T1000 (cell line): ENCODE measurements around the gene PRR20A.
"Not testable (repeated sequence)": the region's sequence is repeated elsewhere in the genome, so short reads cannot be mapped to it uniquely, and the experiment has no call there.

ENCODE experiments used
- DNase-seq: peaks from one replicate; lab custom pipeline; 2025; ENCODE audit warnings: mixed read lengths; lab: John Stamatoyannopoulos, UW

The PRR20A gene

GRCh38 chr13:57140235-57140968, at the start of gene PRR20A:
Gene PRR20A, plus strand, starts transcription at chr13:57140918. Its CDS starts 387 bp downstream, at chr13:57141305.
- DNase-seq, result not testable (repeated sequence)

GRCh38 chr13:57114945-57115344, 25.8 kb upstream of the PRR20A start:
- DNase-seq, result no peak

- DNase-seq, result no peak
Measured at GRCh38 chr13:57123681-57124080, 17.0 kb upstream of the PRR20A start.

- no peak for DNase-seq
Measured at GRCh38 chr13:57128909-57129308, 11.8 kb upstream of the PRR20A start.

- DNase-seq, result no peak
Measured at GRCh38 chr13:57136093-57136492, 4.6 kb upstream of the PRR20A start.

GRCh38 chr13:57137585-57137984, 3.1 kb upstream of the PRR20A start:
- DNase-seq, result no peak

GRCh38 chr13:57138988-57139387, 1.7 kb upstream of the PRR20A start:
- no peak for DNase-seq

GRCh38 chr13:57139781-57140180, 937 bp upstream of the PRR20A start:
- DNase-seq, result not testable (repeated sequence)

- DNase-seq, result not testable (repeated sequence)
Measured at GRCh38 chr13:57147188-57147587, 6.5 kb downstream of the PRR20A start, which contains the start of gene PRR20B. Gene PRR20B, plus strand, starts transcription at chr13:57147488. Its CDS starts 387 bp downstream, at chr13:57147875.

GRCh38 chr13:57148106-57148505, 7.4 kb downstream of the PRR20A start:
- not testable (repeated sequence) for DNase-seq

- not testable (repeated sequence) for DNase-seq
Measured at GRCh38 chr13:57153761-57154160, 13.0 kb downstream of the PRR20A start, which contains the start of gene PRR20C. Gene PRR20C, plus strand, starts transcription at chr13:57154061. Its CDS starts 387 bp downstream, at chr13:57154448.

GRCh38 chr13:57160332-57160731, 19.6 kb downstream of the PRR20A start, which contains the start of gene PRR20D:
Gene PRR20D, plus strand, starts transcription at chr13:57160632. Its CDS starts 387 bp downstream, at chr13:57161019.
- not testable (repeated sequence) for DNase-seq

- not testable (repeated sequence) for DNase-seq
Measured at GRCh38 chr13:57166897-57167296, 26.2 kb downstream of the PRR20A start, which contains the start of gene PRR20E. Gene PRR20E, plus strand, starts transcription at chr13:57167197. Its CDS starts 387 bp downstream, at chr13:57167584.

GRCh38 chr13:57191667-57192066, 50.9 kb downstream of the PRR20A start:
- no peak for DNase-seq
